Glutamatergic neuron (in vitro differentiated cells): ENCODE results near the gene MIEN1. TPM values are rescaled to one million over a fixed set of nuclear protein-coding genes. Genes with fewer than 3 reads are reported as not detected.

ENCODE experiments used
- DNase-seq: peaks from one replicate; pipeline ENCODE4 v3.0.0; 2022
- H3K27ac Mint-ChIP-seq: one replicate; pipeline ENCODE4 v1.8.0; 2020; ENCODE audit warnings: mild to moderate bottlenecking, mixed read lengths, inconsistent platforms; ENCODE audit not compliant: unreplicated experiment
- H3K27me3 Mint-ChIP-seq: one replicate; pipeline ENCODE4 v1.8.0; 2020; ENCODE audit warnings: mild to moderate bottlenecking, moderate library complexity, mixed read lengths, inconsistent platforms; ENCODE audit not compliant: unreplicated experiment
- H3K36me3 Mint-ChIP-seq: one replicate; pipeline ENCODE4 v1.8.0; 2020; ENCODE audit warnings: mild to moderate bottlenecking, mixed read lengths, inconsistent platforms; ENCODE audit not compliant: unreplicated experiment
- H3K4me1 Mint-ChIP-seq: one replicate; pipeline ENCODE4 v1.8.0; 2020; ENCODE audit warnings: mild to moderate bottlenecking, low read depth, mixed read lengths, inconsistent platforms; ENCODE audit not compliant: unreplicated experiment
- H3K4me3 Mint-ChIP-seq: one replicate; pipeline ENCODE4 v1.8.0; 2020; ENCODE audit warnings: mild to moderate bottlenecking, mixed read lengths, inconsistent platforms; ENCODE audit not compliant: unreplicated experiment
- H3K9me3 Mint-ChIP-seq: one replicate; pipeline ENCODE4 v1.8.0; 2020; ENCODE audit warnings: mild to moderate bottlenecking, moderate library complexity, mixed read lengths, inconsistent platforms; ENCODE audit not compliant: unreplicated experiment
- long read RNA-seq: library from polyadenylated mRNA; unstranded; transcript quantifications from one replicate; pipeline ENCODE4 v2.0.0, GENCODE V29; 2020; ENCODE audit not compliant: unreplicated experiment
- total RNA-seq: library from RNA; stranded (reverse); fragmentation: NEBNext Ultra II Directional; extraction: Animal tissue kit (Norgen Biotek cat#: 25700); gene quantifications from one replicate; pipeline ENCODE4 v1.2.1, GENCODE V29; 2021; ENCODE audit not compliant: unreplicated experiment
- TF ChIP-seq, protein P1 (sequence below): fragments of 200-600 bp; sonication (generic); IDR thresholded peaks from one replicate; pipeline ENCODE4 v1.5.0; 2021; ENCODE audit not compliant: partially characterized antibody, unreplicated experiment

The MIEN1 gene, protein sequence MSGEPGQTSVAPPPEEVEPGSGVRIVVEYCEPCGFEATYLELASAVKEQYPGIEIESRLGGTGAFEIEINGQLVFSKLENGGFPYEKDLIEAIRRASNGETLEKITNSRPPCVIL
- total RNA-seq: 52.2 TPM
- long read RNA-seq, transcript MIEN1-201 (4 exons, 1,006 nt): major isoform, 52 of 67 reads
- long read RNA-seq, partial matches to known transcripts: 1 of 67 reads
- long read RNA-seq, other reads (novel, unspliced or antisense): 1 of 67 reads

DNA sequence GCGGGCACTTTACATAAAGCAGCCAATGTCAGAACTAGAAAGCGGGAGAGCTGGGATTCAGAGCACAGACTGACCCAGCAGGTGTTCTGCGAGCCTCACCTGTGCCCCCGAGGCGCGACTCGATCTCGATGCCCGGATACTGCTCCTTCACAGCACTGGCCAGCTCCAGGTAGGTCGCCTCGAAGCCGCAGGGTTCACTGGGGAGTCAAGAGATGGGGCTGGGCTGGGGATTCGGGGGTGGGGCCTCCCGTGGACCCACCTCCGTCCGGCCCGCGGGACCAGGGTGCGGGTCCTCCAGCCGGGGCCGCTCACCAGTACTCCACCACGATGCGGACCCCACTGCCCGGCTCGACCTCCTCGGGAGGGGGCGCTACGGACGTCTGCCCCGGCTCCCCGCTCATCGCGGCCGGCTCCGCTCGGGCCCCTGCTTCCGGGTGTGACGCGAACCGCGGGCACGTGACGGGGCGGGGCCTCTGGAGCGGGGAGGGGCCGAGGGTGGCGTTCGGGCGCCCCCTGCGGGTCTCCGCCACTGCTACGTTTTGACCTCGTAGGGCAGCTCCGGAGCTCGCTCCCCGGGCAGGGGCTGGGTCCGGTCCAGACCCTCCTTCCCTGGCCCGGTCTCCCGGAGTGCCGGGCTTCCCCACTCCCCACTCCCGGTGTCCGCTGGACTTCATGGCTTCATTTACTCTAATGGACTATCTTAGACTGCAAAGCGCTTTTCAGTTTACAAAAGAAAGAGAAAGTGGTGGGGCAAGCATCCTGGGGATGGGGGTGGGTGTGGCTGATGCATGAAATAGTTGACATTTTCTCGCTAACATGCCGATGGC is at the start of gene MIEN1:
Gene MIEN1, minus strand, starts transcription at position 438 of the 827 bp plus-strand sequence. Its CDS starts 37 bp downstream, at position 401.
- Mint-ChIP-seq H3K4me3 (peak within 1 kb of the TSS; percentile 93), H3K27me3 (peaks cover 4% of the 10 kb centered on the region), H3K4me1 (no peaks in the 10 kb centered on the region), H3K9me3 (peaks cover 2% of the 10 kb centered on the region), H3K36me3 (no peaks in the 10 kb centered on the region), H3K27ac (no peak within 1 kb of the TSS)
- TF ChIP-seq, protein P1, sequence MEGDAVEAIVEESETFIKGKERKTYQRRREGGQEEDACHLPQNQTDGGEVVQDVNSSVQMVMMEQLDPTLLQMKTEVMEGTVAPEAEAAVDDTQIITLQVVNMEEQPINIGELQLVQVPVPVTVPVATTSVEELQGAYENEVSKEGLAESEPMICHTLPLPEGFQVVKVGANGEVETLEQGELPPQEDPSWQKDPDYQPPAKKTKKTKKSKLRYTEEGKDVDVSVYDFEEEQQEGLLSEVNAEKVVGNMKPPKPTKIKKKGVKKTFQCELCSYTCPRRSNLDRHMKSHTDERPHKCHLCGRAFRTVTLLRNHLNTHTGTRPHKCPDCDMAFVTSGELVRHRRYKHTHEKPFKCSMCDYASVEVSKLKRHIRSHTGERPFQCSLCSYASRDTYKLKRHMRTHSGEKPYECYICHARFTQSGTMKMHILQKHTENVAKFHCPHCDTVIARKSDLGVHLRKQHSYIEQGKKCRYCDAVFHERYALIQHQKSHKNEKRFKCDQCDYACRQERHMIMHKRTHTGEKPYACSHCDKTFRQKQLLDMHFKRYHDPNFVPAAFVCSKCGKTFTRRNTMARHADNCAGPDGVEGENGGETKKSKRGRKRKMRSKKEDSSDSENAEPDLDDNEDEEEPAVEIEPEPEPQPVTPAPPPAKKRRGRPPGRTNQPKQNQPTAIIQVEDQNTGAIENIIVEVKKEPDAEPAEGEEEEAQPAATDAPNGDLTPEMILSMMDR: peak; percentile 96
- peak; percentile 97 for DNase-seq

DNA sequence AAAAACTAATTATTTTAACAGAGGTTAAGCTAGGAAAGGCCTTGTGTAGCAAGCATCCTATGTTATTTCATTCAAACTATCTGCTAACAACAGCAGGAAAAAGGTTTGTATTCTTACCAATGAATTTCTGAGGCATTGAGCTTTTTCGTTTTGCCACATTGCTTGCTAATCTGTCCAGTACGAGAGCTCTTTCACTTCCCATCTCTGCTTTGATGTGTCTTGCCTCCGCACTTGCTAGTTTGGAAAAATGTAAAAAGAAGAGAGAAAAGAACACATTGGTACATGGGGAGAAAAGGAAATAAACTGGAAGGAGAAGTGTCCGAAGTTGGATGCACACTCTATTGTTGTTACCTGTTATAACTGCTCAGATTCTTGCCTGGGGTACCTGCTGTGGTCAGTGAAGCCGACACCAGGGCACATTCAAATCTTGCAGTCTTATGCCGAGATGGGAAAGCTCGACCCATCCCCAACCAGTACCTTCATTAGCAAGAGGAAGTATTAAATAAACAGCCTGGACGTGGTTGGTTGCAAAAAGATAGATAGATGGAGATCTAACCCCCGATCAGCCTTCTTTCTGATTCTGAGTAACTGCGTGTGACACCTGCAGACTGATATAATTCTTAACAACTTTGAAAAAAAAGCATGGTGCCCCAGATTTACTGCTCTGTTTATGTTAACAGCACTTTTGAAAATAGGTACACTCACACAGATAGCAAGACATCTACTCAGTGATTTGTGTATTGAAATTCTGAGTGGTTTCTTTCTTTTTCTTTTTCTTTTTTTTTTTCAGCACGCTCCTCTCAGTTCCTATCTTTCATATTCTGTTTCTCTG is 47.4 kb upstream of the MIEN1 start:
- Mint-ChIP-seq H3K4me1 (no peaks in the 10 kb centered on the region), H3K9me3 (no peaks in the 10 kb centered on the region), H3K36me3 (no peaks in the 10 kb centered on the region), H3K27ac (no peak overlapping the region), H3K27me3 (no peaks in the 10 kb centered on the region), H3K4me3 (no peak overlapping the region)
- no peak for DNase-seq
- TF ChIP-seq, protein P1: no peak

DNA sequence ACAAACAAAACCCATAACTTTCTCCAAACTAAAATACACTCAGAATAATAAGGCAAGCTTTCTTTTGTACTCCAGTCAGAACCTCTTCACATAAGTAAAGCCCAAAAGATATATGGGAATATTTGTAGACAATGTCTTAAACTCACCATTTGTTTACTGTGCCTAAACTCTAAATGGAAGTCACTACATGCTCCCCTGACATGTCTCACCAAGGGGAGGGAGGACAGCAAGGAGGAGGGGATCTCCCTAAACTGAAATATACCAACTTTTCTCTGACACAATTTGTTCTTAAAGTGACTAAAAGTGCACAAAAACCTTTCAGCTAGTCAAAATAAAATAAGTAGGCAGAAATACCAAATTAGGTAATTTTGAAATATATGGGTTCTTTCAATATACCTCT is 45.9 kb upstream of the MIEN1 start:
- Mint-ChIP-seq H3K36me3 (no peaks in the 10 kb centered on the region), H3K4me1 (peaks cover 1% of the 10 kb centered on the region), H3K9me3 (no peaks in the 10 kb centered on the region), H3K27me3 (peaks cover 2% of the 10 kb centered on the region), H3K4me3 (no peak overlapping the region), H3K27ac (no peak overlapping the region)
- TF ChIP-seq, protein P1: no peak
- DNase-seq: no peak

DNA sequence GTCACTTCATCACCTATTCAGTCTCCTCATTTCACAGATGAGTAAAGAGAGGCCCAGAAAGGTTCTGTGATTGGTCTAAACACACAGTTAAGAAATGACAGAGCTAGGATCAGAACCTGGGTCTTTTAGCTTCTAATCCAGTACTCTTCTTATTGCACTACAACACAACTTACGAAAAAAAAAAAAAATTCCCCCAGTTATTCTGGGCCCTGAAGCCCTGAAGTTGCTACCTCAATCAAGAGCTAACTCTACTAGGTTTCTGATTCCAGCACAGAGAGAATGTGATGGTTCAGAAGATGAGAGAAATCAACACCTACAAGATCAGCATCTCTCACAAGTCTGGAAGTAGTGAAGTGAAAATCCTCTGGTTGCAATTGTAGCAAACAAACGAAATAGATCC is 44.7 kb upstream of the MIEN1 start:
- Mint-ChIP-seq H3K9me3 (no peaks in the 10 kb centered on the region), H3K4me3 (no peak overlapping the region), H3K27ac (no peak overlapping the region), H3K27me3 (peaks cover 2% of the 10 kb centered on the region), H3K4me1 (peaks cover 1% of the 10 kb centered on the region), H3K36me3 (no peaks in the 10 kb centered on the region)
- no peak for DNase-seq
- TF ChIP-seq, protein P1: no peak
